Measurements from ENCODE around the gene GPATCH2.

Gene GPATCH2

GRCh38 chr1:217574265-217574949, 56.5 kb downstream of the GPATCH2 start:
- DNase-seq: no peak

DNA sequence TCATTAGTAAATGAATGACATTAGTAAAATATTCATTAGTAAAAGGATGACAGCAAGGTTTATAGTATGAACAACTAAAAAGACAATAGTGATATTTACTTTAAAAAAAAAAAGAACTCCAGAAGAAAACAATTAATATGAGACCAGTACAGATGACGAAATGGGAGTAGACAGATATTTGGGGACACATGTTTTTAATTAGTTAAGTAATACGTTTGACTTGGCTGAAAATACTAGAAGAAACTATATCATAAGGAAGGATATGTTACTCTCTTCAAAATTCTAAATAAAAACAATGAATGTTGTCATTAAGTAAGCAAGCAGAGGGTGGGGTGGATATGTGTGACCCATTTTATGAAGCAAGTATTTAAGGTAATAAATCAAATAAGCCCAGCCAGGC, 61.9 kb downstream of the GPATCH2 start:
- no peak for DNase-seq

- DNase-seq: no peak
Observed at GRCh38 chr1:217568200-217568599, 62.7 kb downstream of the GPATCH2 start.

- DNase-seq: no peak
Observed at GRCh38 chr1:217564833-217565232, 66.1 kb downstream of the GPATCH2 start.

DNA sequence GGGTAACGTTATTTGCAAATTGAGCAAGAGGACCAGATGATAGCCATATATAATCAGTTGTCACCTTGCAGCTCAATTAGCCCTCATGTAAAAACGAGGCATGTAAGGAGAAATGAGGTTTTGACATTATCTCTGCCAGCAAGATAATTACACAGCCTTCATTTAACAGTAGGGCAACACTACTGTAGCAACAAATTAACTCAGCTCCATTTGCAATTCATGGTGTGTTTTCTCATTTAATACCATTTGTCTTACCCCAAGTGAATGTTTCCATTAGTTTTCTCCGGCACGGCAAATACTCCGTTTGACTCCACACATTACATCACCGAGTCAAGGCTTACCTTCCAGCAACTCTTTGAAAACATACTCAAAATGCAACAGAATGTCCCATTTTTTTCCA, 66.7 kb downstream of the GPATCH2 start:
- no peak for DNase-seq

GRCh38 chr1:217563179-217563578, 67.7 kb downstream of the GPATCH2 start:
- DNase-seq: no peak

- no peak for DNase-seq
Observed at GRCh38 chr1:217562229-217562878, 68.5 kb downstream of the GPATCH2 start.

DNA sequence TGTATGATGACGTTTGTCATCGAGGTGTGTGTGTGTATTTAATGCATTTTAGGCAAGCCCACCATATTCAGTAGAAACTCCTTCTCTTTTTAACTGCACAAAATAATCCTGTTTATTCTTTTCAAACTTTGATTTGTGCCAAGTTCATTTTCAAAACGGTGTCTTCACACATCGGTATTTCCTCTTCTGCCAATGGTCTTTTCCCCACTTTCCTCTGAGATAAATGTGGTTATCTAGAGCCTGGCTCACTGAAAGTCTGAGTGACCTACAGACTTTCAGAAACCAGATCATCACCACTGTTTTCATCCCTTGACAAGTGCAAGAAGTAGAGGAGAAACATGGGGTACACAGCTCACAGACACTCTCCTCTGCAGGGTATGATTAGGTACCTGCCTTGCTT, 69.4 kb downstream of the GPATCH2 start:
- DNase-seq: no peak

DNA sequence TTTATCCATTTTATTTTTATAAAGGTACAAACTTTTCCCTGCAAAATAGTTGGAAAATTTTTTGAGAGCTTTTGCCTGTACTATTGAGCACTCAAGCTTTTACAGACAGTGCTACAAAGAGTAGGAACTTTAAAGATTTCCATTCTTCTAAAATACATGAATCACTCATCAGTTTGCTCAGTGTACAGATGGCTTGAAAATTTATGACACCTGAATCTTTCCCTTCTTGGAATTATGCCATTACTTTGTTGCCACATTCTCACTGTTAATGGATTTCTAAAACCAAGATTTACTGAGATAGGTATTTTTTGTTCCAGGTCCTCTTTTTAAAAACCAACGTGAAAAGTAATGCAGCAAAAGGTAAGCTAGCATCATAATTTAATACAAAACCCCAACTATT, 76.0 kb downstream of the GPATCH2 start:
- DNase-seq: no peak

- no peak for DNase-seq
Observed at GRCh38 chr1:217553949-217554509, 76.9 kb downstream of the GPATCH2 start.

DNA sequence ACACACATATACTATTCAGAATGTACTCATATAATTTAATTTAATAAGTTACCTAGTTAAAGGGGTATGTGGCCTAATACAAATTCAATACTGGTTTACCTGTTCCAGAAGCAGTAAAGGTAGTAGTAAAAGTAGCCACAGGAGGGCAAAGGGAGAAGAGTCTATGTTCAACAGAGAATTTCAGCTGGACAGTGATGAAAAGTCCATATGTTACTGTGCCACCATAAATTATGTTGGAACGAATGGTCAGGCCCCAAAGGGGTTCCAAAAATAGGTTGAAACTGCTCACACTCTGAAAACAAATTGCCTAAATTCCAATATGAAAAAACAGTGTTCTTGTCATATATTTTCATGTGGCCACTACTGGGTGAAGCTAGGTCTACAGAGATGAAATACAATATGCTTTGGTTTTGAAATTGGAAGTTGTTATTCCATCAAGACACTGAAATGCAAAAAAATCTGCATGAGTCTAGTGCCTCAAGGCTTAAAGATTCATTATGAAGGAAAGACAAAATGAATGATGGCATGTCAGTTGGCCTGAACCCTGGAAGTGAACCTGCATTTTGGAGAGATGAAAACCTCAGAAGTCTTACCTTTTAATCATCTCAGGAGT, 78.4 kb downstream of the GPATCH2 start:
- DNase-seq: no peak

DNA sequence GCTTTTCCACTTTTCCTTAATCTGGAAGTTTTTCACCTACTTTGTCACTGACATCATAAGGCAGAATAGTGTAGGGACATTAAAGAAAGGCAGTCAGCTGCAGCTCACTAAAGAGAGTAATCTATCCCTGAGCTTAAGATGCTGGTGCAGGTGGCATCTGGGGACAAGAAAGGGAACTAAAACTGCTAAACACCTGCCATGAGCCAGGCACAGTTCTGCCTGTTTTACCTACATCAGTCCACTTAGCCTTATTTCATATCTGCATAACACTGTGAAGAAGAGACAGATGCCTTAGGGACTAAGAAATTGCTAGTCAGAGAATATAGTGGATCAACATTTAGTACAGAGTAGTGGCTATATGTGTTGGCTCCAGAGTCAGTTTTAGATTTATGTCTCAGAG, 88.1 kb downstream of the GPATCH2 start:
- no peak for DNase-seq

- no peak for DNase-seq
Observed at GRCh38 chr1:217542136-217542777, 88.6 kb downstream of the GPATCH2 start.

- no peak for DNase-seq
Observed at GRCh38 chr1:217540321-217540720, 90.6 kb downstream of the GPATCH2 start.

- DNase-seq: no peak
Observed at GRCh38 chr1:217539510-217539909, 91.4 kb downstream of the GPATCH2 start.

- no peak for DNase-seq
Observed at GRCh38 chr1:217535601-217536377, 95.1 kb downstream of the GPATCH2 start.

DNA sequence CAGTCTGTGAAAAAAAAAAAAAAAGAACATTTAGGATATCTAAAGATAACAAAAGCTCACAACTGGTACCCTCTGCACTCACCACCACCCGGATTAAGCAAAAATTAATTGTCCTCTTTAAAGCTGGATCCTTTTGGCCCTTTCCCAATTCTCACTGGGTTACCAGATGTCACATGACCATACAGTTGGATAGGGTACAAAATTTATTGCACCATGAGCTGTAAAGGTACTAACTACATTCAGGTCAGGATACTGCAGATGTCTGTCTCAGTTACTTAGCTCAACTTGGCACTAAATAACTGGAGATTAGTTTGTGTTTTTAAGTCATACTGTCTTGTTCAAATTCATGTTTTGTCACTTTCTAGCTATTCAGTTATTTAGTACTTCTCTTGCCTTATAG, 96.3 kb downstream of the GPATCH2 start:
- DNase-seq: no peak

GRCh38 chr1:217528271-217528670, 102.6 kb downstream of the GPATCH2 start:
- no peak for DNase-seq

DNA sequence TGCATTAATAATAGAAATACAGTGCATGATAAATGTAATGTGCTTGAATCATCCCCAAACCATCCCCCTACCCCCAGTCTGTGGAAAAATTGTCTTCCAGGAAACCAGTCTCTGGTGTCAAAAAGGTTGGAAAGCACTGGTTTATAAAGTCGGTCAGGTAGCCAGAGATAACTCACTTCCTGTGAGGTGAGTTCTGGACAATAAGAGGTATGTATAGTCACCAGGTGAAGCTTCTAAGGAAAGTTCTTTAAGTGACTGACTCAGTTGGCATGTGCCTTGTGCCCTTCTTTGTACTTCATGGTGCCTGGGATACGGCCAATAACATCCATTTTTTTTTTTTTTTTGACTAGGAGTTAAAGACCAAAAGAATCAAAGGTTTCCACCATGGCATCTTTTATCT, 103.7 kb downstream of the GPATCH2 start:
- no peak for DNase-seq

DNA sequence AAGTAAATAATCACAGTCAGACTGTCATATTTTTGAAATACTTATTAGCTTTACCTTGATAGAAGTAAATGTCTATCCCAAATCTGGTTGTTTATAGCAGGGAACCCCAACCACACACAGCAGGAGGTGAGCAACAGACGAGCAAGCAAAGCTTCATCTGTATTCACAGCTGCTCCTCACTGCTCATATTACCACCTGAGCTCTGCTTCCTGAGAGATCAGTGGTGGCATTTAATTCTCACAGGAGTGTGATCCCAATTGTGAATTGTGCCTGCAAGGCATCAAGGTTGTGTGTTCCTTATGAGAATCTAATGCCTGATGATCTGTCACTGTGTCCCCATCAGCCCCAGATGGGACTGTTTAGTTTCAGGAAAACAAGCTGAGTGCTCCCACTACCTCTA, 104.3 kb downstream of the GPATCH2 start:
- no peak for DNase-seq

GRCh38 chr1:217525773-217526490, 105.0 kb downstream of the GPATCH2 start:
- DNase-seq: no peak
